T-helper 2 cell (primary cell): Measurements from ENCODE around the gene PHOSPHO1.
A peak's percentile ranks its signal among the peaks of the same experiment; 100 is the strongest.

ENCODE experiments used
- DNase-seq, 5 experiments: peaks; one replicate each; pipeline versions ENCODE4 v3.0.0 to v3.0.0-alpha.2; 2012 to 2022

The PHOSPHO1 gene

DNA sequence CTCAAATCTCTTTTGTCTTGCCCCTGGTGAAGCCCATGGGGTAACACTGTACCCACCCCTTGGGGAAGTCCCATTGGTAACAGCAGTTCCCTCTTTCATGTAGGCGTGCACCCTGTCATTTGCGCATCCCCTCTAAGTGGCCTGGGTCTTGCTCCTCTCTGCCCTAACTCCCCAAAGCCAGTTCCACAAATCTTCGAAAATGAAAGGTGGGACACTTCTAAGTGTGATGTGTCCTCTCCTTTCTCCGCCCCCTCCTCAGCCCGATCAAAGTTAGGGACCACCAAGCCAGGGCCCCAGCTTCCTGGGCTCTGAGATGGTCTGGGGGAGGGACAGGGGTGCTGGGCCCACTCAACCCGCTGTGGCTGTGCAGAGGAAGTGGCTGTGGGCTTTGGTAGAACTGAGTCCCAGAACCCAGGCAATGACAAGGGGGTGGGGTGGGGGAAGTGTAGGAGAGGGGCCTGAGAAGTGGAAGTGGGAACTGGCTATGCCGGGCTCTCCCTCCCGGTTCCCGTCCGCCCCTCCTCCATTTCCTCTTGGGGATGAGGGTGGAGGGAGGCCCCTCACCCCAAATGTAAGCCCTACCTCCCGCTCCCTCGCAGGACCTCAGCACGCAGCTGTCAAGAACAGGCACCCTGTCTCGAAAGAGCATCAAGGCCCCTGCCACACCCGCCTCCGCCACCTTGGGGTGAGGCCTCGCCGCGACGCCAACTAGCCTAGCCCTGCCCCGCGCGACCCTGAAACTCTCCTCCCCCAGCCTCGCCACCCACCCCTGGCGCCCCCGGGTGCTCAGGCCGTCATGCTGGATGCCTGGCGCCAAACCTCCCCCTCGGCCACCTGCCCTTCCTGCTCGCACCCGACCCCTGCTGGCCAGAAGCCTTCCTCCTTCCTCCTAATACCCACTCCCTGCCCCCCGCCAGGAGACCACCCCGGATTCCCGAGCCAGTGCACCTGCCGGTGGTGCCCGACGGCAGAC is 11.4 kb downstream of the PHOSPHO1 start:
- DNase-seq, result peak in 2 of 5 experiments; percentile 67 to 76

DNA sequence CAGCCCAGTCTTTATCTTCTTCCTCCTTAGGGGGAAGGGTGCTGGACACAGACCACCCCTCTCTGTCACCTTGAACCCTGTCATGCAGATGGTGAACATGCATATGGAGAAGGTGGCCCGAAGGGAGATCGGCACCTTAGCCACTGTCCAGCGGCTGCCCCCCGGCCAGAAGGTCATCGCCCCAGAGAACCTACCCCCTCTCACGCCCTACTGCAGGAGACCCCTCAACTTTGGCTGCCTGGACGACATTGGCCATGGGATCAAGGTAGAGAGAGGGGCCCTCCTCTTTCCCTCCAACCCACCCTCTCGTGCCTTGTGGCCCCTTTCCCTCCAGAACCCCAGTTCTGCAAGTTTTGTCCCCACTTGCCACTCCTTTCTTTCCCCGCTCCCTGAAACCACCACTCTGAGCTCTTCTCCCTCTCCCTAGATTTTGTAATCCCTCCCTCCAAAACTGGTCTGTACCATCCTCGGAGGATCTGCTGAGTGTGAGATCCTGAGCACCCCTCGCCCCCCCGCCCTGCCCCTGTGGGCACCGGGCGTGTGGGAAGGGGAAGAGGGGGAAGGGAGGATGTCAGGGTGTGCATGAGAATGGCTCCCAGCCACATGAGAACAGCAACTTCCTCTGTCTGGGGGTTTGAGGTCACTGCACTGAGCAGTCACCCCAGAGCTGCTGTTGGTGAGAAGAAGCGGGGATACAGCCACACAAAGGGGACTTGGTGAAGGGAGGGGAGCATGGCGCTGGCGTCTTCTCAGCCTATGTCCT is 12.8 kb downstream of the PHOSPHO1 start:
- DNase-seq, result peak in 3 of 5 experiments; percentile 46 to 94 (median 90)

DNA sequence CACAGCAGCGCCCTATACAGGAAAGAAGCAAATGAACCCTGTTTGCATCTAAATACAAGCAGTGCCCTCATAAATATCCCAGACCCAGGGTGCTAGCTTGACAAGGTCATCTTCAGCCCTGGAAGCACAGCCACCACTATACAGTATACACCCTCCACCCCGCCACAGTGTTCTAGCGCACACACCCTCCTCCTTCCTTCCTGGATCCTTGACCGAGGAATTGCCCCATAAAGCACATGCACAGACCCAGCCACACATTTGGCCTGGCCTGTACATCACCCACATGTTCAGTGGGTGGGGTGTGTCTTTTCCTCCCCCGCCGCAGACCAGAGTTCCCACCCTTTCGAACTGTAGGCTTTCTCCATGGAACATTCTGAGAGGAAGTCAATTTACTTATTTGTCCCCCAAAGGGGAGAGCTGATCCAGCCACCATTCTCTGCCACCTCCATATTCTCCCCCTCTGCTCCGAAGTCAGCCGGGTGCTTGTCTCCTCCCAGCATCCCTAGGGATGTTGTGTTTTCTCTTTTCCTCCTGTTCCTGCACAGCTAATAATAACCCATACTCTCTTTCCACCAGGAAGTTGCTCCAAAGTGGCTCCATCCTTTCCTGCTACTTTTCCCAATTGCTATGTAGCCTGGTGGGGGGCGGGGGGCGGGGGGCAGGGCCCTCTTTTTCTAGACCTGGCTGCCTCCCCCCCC is 13.5 kb downstream of the PHOSPHO1 start:
- peak in 1 of 5 experiments; percentile 36 for DNase-seq

DNA sequence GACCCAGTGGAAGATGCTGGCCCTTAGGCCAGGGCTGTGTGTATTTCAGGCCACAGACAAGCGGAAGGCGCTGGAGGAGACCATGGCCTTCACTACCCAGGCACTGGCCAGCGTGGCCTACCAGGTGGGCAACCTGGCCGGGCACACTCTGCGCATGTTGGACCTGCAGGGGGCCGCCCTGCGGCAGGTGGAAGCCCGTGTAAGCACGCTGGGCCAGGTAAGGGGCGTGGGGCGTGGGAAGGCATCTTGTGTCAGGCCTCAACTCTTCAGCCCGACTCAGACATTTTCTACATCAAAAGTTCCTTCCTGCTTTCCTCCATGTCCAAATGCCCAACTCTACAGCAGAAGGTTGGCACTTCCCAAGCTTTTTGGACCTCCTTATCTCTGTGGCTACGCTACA is 14.1 kb downstream of the PHOSPHO1 start:
- no peak for DNase-seq

DNA sequence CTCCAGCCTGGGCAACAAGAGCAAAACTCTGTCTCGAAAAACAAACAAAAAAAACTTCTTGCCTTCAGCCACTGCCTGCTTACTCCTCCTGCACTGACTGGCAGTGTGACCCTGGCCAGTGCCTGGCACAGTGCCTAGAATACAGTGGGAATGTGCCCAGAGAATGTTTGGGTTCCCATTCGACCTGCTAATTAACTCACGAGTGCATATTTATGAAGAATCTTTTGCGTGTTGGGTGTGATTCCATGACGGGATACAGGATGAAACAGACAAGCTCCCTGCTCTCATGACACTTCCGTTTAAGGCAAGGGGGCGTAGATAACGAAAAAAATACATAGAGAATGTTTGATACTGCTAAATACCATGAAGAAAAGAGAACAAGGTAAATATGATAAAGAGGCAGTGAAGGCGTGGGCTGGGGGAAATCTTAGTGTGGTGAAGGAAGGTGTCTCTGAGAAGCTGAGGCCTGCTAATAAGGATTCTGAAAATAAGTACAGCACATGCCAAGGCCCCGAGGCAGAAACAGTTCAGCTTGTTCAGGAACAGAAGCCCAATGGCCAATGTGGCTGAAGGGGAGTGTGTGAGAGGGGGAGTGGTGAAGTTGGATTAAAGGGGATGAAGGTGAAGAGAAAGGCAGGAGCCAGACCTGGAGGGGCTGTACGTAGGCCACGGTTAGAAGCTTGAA is 15.8 kb downstream of the PHOSPHO1 start:
- no peak for DNase-seq

DNA sequence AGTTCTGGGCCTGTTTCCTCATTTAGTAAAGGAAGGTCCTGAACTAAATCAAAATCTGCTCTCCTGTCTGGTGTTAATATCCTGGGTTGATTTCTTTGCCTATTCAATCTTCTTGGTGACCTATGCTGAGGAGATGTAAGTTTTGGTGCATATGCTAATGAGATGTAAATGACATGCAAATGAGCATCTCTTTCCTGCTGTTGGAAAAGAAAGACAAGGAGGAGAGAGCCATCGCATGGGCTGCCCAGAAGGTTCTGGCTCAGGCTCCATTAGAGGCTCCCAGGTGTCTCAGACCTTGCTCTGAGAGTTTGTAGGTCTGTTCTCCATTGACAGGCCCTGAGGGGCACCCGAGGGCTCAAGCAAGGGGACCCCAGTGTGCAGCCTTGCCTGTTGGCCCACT is 16.7 kb downstream of the PHOSPHO1 start:
- DNase-seq, result no peak

DNA sequence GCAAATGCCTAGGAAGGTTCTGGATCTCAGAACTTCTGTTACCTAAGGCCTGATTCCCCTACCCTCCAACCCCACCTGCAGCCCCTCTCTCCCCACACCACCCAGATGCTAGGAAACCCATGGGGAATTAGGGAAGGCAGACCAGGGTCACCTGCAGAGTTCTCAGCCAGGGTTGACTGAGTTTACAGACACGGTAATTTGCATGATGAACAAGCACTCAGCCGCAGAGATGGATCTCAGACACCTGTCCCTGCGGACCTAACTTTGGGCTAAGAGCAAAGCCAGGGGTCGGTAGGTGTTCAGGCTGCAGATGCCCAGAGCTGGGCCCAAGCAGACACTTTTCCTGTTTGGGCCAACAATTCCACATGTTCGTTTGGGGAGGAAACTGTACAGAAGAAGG is 17.2 kb downstream of the PHOSPHO1 start:
- DNase-seq, result no peak

DNA sequence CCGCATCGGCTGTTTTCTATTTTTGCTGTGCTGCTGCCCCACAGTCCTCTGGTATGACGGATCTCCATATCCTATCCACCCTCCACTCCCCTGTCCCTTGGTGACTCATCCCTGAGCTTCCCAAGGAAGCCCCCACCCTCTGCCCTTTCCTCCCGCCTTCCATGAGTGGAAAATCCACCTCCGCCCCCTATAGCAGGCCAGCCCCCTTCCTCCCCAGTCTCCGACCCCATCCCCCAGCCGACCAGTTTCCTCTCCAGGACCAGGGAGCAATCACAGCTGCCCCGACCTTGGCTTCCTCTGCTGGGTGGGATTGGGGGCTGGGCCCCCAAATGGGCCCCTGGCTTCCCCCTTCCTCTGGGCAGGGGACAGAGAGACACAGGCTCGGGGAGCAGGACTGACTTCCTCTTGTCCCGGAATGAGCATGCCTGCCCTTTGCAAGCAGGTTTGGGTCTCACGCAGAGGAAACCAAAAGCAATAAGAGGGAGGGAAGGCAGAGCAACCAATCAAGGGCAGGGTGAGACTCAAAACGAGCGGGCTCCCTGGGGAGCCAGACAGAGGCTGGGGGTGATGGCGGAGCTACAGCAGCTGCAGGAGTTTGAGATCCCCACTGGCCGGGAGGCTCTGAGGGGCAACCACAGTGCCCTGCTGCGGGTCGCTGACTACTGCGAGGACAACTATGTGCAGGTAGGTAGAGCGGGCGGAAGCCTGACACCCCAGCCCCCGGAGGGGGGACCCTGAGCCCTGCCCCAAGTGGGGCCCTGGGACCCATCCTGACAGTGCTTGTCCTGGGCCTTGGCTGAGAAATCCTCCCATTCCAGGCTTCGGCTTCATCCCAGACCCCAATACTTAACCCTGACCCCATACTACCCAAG is 20.2 kb downstream of the PHOSPHO1 start, which contains the start of the genes ABI3 and GNGT2:
TSS of gene ABI3 (plus strand) at position 550 of the 872 bp plus-strand sequence. CDS start at position 568, 18 bp downstream.
TSS of gene GNGT2 (minus strand) at position 417 of the 872 bp plus-strand sequence. CDS start 3,152 bp downstream, outside the sequence.
- DNase-seq, result peak in 4 of 5 experiments; percentile 28 to 88 (median 54)

DNA sequence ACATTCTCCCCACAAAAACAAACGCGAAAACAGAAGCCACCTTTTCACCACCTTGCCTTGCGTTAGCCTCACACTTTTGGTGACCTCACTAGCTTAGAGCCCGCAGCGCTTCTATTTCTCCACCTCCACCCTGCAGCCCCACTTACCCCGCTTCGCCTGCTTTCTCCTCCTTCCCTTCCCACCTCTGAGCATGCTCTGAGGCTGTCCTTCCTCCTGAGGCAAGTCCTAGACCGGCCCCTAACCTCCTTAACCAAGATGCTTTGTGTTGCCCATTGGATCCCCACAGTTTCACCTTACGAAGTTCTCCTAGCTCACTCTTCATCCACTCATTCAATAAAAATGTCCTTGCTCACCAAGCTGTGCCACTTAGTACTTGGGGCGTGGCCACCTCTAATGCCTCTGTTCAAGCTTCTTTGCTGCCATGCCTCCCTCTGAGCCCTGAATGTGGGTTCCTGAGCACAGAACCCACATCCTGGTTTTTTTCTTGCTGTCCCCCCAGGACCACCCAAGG is 21.5 kb downstream of the PHOSPHO1 start:
- DNase-seq, result peak in 2 of 5 experiments; percentile 51 to 62

DNA sequence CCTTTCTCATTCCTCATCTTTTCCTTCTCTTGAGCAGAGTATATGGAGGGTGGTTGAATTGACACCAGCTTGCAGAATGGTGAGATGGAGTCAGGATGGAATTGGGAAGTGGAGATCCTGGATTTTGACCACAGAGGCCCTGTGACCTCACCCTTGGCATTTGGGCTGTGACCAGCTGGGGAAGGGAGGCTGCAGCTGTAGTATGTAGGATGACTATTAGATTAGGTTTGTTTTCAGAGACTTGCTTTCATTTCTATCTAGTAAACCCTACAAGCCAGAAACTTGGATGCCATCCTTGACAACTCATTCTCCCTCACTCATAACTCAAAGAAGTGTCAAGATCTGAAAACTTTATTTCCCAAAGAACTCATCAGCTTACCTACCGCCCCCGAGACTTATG is 26.1 kb downstream of the PHOSPHO1 start:
- no peak for DNase-seq

DNA sequence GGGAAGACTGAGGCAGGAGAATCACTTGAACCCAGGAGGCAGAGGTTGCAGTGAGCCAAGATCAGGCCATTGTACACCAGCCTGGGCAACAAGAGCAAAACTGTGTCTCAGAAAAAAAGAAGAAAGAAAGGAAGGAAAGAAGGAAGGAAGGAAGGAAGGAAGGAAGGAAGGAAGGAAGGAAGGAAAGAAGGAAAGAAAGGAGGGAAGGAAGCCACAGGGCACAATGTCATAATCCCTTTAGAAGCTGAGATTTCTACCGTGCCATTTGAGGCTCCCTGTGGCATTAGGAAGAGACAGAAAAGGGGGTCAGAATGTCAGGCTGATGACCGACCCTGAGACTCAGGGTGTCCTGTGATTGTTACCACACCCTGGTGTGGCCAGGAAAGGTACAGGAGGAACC is 26.8 kb downstream of the PHOSPHO1 start:
- DNase-seq, result no peak

DNA sequence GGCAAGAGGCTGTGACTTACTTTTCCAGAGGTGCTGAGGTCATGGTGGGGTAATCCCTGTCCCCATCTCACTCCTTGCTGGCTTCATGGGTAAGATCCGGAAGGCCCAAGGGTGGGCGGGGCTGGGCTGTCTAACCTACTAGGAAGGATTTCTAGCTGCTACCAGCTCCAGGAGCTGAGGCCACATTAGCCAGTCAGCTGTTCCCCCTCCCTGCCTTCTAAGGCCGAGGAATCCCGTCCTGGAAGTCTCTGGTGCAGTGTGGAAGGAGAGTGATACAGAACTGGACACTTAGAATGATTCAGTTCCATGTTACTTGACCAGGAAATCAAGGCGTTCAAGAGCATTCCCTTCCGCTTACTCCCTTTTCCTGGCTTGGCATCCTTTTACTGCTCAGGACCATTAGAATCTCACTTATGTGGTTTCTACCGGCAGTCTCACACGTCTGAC is 29.1 kb downstream of the PHOSPHO1 start:
- no peak for DNase-seq

DNA sequence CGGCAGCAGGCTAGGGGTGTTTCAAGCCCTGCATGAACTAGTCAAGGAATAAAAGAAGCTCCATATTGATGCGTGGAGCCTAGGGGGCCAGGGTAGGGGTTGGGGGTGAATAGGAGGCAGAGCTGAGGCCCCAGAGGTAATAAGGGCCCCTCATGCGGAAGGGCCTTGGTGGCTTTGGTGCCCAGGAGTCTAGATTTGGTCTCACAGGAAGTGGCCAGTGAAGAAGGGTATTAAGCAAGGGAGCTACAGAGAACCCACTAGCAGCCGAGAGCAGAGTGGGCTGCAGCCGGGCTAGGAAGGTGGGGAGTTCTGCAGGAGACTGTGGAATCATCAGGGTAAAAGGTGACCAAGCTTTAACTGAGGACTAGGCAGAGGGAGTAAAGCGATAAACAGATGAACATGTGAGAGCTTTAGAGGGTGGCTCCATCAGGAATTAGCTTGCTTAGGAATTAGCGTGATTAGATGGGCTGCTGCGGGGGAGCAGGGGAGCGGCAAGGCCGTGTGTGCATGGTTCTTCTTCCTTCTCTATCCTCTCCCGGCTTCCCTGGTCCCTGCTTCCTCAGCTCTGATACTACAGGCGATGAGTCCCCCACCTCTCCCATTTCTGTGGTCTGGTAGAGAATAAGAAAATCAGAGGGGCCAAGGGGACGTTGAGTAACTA is 30.0 kb downstream of the PHOSPHO1 start:
- DNase-seq, result no peak

DNA sequence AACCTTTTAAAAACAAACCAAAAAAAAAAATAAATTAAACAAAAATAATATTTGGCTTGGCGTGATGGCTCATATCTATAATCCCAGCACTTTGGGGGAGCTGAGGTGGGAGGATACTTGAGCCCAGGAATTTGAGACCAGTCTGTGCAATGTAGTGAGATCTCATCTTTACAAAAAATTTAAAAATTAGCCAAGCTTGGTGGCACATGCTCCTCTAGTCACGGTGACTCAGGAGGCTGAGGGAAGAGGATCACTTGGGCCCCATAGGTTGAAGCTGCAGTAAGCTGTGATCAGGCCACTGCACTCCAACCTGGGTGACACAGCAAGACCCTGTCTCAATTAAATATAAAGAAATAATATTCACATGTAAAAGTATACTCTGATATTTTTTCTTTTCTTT is 32.4 kb downstream of the PHOSPHO1 start:
- DNase-seq, result no peak

DNA sequence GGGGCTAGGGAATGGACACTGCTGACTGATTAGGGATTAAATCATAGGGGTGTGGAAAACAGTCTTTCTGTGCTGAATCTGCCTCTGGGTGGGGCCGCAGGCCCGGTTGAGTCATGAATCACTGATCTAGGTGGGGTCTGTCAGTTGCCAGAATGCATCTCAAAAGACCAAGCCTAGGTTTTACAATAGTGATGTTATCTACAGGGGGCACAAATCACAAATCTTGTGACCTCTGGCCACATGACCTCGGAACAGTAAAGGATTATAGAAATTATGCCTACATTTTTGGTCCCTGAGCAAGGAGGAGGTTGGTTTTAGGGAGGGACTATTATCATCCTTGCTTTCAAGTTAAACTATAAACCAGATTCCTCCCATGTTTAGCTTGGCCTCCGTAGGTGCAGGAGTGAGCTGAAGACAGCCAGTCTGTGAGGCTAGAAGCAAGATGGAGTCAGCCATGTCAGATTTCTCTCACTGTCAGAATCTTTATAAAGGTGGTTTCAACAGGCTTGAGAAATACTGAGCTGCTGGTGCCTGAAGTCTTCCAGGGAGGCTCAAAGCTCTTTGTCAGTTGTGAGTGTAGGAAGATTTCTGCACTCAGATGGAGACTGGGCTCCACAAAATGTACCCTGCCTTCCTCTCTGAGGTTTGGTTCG is 33.1 kb downstream of the PHOSPHO1 start:
- DNase-seq, result no peak

DNA sequence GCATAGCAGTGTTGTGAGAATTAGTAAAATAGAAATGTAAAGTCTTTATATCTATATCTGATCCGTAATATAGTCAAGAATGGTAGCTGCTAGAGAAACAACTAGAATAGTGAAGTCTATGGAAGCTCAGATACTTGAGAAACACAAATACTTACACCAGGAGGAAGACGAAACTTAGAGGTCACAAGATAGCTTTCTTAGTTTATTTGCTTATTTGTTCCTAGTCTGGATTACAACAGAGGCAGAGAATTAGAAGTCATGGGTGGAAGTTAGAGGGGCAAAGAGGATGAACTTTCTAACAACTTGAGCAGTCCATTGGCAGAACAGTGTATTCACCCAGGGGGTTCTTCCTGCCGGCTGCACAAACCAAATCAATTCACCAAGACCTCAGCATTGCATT is 34.1 kb downstream of the PHOSPHO1 start:
- DNase-seq, result no peak

DNA sequence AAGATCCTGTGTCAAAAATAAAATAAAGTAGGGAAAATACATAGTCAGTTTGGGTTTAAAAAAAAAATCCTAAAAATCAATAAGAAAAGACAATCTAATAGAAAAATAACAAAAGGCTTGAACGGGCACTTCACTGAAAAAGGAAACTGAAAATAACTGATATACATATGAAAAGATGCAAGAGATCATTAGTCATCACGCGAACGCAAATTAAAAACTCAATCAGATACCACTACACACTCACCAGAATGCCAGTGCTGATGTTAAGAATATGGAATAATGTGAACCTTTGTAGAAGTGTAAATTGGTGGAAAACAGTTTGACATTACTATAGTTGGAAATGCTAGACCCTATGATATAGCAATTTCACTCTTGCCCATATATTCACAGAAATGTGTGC is 34.8 kb downstream of the PHOSPHO1 start:
- DNase-seq, result peak in 1 of 5 experiments; percentile 71

DNA sequence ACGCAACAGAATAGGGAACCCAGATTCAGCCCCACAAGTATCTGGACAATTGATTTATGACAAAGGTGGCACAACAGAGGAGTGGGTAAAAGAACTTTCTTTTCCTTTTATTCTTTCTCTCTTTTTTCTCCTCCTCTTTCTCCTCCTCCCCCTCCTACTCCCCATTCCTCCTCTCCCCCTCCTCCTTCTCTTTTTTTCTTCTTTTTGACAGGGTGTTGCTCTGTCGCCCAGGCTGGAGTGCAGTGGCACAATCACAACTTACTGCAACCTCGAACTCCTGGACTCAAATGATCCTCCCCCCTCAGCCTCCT is 36.3 kb downstream of the PHOSPHO1 start:
- no peak for DNase-seq

DNA sequence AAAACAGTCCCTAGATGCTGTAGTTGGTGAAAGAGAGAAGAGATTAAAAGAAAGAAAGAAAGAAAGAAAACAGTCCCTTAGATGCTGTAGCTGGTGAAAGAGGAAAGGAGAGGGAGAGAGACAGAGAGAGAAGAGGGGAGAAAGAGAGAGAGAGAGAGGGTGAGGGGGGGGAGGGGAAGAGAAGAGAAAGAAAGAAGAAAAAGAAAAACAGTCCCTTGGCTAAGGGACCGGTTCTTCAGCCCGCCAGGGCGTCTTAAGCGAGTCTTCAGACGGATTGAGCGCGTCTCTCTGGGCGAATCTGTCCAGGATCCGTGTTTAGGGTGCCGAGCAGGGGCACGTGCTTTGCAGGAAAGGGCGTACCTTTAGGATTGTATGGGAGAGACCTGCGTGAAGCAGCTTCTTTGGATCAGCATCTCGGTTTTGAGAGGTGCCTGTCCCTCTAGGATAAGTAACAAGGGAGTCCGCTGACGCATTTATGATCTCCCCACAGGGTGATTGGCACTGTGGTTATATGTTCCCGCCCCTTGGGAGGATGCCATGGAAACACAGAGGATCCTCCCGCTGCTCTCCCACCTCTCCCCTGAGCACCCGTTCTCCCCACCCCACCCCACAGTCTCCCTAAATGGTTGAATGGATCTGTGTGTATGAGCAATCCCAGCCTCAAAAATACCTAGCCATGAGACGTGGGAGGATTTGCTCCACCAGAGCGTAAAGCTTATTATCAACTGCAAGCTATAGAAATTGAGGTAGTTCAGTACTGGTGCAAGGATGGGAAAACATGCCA is 36.9 kb downstream of the PHOSPHO1 start:
- peak in 1 of 5 experiments; percentile 54 for DNase-seq
